Stimulated activated CD4-positive, alpha-beta T cell treated with anti-CD3 and anti-CD28 coated beads, Interleukin-15, amount 100 ng/mL, for 48 hours (primary cell): ENCODE results near the gene CYYR1.

ENCODE experiments used
- DNase-seq, 2 donors: peaks; one replicate each; pipeline ENCODE4 v3.0.0-alpha.2; 2020; ENCODE audit warnings: low read depth in 2 of 2

Gene CYYR1

DNA sequence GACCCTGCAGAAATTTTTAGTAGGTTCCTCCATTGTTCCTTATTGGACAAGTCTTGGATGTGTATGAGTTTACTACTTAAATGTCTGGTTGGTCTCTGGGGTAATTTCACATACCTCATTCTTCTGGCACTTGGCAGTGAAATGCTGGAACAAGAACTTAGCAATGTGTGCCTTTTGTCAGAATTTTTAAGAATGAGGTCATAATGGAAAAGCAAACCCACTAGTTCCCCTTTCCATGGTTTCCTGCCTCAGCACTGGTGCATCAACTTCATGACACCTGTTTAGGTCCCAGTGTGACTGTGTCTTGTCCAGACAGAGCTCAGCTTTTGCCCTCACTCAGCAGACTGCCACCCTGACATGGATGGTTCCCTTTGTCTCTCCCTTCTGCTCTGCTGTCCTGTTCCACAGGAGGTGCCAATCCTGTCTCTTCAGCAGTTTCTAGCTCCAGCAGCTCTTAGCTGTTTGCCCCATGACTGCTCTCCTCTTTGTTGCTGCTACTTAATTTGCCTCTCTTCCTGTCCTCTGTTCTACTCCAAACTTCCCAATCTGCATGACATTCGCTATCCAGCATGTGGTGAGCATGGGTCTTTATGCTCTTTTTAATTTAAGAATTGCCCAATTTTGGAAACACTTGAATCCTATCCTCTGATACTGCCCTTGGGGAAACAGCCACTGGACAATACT lies 135.6 kb downstream of the CYYR1 start:
- DNase-seq: no peak

DNA sequence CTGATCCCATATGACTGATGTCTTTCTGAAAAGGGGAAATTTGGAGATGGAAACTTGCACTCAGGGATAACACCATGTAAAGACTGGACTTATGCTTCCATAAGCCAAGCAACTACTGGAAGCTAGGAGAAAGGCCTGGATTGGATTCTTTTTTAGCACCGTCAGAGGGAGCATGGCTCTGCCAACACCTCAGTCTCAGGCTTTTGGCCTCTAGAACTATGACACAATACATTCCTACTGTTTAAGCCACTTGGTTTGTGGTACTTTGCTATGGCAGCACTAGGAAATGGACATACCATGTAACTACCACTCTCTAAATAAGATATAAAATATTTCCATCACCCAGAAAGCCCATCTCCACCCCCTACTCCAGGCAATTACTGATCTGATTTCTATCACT lies 139.7 kb downstream of the CYYR1 start:
- DNase-seq: no peak

DNA sequence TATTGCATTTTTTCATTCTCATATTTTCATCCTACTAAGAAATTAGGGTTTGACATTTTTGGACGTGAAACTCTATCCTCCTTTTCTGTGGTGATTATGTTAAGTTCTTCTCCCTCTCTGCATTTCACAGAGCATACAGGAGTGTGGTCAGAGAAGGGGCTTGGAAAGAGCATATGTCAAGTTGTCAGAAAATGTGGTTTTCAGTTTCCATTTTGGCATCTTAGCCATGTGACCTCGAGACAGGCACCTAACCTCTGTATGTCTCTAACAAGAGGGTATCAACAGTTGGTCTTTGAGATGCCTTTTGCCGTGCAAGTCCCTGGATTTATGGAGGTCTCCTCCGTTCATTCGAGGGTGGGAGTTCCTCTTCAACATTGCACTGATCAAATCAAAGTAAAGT lies 140.7 kb downstream of the CYYR1 start:
- DNase-seq: no peak

DNA sequence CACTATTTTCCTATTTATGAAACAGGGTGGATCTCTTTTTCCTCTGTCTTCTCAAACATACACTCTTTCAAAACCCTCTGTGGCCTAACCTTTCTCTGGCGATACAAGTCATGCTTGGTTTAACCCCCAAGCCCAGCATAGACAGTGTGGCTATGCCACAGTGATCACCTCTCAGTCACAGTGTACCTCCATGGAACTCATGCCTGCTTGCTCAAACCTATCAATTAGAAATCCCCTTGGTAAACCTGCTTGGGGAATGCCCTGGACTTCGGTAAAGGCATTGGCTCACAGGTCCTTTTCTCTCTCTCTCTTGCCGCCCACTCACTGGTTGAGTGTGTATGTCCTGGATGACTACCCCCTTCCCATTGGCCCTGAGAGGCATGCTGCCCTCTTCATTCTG lies 147.5 kb downstream of the CYYR1 start:
- DNase-seq: no peak

DNA sequence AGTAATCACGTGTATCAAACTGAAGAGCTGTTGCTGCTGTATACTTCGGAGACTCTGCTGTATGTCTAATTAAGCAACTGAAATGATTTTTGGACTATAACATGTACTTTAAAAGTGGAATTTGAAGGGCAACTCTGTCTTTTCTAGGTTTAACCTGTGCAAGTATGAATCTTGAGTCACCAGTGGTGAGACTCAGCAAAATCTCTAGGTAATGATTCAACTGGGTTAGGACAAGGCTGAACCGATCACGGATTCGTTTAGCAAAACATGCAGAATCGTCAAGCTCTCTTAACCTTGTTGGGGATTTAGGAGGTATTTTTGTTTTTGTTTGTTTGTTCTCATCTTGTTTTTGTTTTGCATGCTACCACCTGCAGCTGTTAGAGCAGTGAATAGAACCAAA lies 149.6 kb downstream of the CYYR1 start:
- no peak for DNase-seq

DNA sequence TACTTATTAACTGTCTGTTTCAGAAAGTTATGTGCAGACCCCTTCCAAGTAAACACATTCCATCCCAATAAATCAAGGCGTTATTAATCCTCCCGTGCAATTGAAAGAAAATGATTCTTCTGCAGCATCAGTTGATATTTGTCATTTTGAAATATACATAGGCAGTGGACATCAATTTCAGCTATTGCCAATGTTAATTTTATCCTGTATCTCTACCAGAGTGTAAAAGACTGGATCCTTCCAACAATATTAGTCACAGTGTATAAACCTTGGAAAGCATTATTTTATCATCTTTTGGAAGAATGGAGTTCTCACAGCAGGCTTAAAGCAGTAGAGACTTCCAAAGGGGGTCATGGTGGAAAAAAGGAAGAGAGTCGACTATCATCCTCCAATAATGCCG lies 150.4 kb downstream of the CYYR1 start:
- no peak for DNase-seq

DNA sequence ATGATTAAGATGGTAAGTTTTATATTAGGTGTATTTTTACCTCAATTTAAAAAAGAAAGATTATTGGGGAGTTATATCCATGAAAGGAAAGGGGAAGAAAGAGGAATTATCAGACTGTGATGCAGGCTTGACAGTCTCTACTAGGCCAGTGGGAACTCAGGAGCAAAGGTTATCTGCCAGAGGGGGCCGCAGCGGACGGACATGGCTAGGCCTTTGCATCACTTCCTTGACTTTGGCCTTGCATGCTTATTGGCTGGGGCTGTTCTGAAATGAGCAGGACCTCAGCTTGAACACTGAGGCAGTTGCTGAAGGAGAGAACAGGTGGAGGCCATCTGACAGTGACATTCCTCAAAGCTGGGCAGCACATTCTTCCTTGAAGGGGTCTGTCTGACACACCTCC lies 150.9 kb downstream of the CYYR1 start:
- no peak for DNase-seq

DNA sequence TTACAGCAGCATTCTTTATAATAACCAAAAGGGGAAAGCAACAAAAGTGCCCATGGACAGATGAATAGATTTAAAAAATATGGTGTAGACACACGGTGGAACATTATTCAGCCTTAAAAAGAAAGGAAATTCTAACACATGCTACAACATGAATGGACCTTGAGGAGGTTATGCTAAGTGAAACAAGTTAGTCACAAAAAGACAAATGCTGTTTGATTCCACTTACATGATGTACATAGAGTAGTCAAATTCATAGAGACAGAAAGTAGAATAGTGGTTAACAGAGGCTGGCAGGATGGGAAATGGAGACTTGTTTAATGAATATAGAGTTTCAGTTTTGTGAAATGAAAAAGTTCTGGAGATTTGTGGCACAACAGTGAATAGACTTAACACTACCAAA lies 151.4 kb downstream of the CYYR1 start:
- DNase-seq: no peak
